VCaP (cell line): ENCODE measurements around the gene ELL2.
"Not testable (repeated sequence)": the region's sequence is repeated elsewhere in the genome, so short reads cannot be mapped to it uniquely, and the experiment has no call there.

Source experiments
- H3K27ac ChIP-seq: fragments of 450-650 bp; 2 replicates; pipeline ENCODE4 v1.5.1; 2017
- TF ChIP-seq, protein P1 (sequence below): fragments of 450-650 bp; conservative IDR thresholded peaks from 2 replicates; pipeline ENCODE4 v1.5.1; 2017; ENCODE audit warnings: mild to moderate bottlenecking, moderate library complexity

ELL2 gene

DNA sequence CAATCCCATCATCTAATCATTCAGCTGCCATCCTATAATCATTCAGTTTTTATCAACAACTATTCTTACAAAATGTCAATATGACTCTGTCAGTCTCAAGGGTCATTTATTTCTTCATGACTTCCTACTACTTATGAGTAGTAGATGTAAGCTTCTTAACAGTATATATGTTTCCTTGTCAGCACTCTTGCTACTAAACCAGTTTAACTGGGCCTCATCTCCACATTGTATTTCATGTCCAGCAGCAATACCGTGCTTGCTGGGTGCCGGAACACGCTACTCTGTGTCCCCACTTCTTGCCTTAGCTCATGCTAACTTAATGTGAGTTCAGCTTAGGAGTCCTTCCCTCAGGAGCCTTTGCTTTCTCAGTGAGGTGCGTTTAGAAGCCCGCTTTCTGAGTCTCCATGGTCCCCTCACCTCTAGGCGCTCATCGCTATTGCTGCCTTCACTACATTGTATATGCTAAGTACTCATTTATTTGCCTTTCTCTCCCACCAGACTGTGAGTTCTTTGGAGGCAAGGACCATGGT, 32.9 kb downstream of the ELL2 start:
- H3K27ac ChIP-seq, result no peak overlapping the region; the same call in 1 of the 2 replicates
- TF ChIP-seq, protein P1, sequence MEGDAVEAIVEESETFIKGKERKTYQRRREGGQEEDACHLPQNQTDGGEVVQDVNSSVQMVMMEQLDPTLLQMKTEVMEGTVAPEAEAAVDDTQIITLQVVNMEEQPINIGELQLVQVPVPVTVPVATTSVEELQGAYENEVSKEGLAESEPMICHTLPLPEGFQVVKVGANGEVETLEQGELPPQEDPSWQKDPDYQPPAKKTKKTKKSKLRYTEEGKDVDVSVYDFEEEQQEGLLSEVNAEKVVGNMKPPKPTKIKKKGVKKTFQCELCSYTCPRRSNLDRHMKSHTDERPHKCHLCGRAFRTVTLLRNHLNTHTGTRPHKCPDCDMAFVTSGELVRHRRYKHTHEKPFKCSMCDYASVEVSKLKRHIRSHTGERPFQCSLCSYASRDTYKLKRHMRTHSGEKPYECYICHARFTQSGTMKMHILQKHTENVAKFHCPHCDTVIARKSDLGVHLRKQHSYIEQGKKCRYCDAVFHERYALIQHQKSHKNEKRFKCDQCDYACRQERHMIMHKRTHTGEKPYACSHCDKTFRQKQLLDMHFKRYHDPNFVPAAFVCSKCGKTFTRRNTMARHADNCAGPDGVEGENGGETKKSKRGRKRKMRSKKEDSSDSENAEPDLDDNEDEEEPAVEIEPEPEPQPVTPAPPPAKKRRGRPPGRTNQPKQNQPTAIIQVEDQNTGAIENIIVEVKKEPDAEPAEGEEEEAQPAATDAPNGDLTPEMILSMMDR, result no peak

DNA sequence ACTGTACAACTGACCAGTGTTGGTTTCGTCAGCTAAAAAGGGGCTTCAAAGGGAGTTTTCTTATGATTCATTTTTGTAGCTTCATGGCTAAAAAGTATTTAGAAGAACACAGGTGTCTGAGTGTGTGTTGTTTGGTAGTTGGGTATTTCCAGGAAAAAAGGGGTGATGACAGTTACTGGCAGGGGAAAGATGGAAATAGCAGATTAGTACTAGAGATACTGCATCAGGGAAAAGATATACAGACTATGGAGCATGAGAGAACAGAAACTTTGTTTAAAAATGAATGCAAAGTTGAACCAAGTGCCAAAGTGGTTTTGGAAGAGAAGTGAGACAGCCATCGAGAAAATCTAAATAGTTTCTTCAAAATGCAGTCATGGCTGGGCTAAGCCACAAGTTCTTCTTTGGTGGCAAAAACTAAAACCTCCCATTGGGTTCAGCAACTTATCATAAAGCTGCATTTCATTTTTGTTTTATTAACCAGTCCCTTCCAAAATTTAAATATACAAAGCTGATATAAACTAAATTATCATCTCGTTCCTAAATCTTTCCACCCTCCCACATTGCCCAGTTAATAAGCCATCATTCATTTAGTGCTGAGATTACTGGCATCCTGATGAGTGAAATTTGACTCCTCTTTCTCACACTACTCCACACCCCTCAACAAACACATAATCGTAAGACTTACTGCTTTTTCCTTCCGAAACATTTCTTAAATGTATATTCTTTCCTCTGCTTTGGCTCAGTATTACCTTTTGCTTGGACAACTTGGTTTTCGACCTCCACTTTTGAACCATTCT, 33.5 kb downstream of the ELL2 start:
- TF ChIP-seq, protein P1, result no peak
- no peak overlapping the region; the same call in 1 of the 2 replicates for H3K27ac ChIP-seq

DNA sequence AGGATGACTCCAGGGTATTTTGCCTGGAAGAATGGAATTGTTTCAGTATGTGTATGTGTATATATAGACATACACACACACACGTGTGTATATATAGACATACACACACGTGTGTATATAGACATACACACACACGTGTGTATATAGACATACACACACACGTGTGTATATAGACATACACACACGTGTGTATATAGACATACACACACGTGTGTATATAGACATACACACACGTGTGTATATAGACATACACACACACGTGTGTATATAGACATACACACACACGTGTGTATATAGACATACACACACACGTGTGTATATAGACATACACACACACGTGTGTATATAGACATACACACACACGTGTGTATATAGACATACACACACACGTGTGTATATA, 34.4 kb downstream of the ELL2 start:
- H3K27ac ChIP-seq, result not testable (repeated sequence)

DNA sequence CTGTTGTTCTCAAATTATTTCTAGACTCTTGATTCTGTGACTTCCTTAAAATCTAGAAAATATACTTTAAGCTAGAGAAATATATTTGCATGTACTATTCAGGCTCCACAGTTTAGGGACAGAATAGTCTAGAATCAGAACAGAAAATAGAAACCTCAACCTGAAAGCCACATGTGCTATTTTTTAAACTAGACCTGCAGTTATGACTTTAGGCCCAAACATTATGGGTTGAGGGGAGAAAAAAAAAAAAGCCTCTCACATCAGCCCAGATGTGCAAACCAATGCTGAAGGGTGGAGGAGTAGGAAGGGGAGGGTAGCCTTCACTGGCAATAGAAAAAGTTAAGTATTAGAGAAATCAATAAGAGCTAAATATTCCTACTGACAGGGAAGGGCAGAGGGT, 35.7 kb downstream of the ELL2 start:
- H3K27ac ChIP-seq, result peak overlapping the region; percentile 63
- TF ChIP-seq, protein P1, result no peak

DNA sequence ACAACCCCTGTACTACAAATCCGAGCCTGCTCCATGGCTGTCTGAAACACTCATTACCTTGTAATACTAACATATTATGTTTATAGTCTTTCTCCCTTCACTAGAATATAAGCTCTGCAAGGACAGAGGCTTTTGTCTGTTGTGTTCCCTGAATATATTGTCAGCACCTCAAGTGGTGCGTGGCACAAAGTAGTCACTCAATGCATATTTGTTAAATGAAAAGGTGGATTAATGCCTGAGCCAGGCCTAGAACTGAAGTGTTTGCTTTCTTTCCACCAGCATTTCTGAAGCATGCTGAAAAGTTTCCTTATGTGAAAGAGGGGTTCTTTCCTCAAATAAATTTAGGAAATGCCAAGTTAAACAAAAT, 36.3 kb downstream of the ELL2 start:
- peak overlapping the region; percentile 63 for H3K27ac ChIP-seq
- TF ChIP-seq, protein P1, result no peak

DNA sequence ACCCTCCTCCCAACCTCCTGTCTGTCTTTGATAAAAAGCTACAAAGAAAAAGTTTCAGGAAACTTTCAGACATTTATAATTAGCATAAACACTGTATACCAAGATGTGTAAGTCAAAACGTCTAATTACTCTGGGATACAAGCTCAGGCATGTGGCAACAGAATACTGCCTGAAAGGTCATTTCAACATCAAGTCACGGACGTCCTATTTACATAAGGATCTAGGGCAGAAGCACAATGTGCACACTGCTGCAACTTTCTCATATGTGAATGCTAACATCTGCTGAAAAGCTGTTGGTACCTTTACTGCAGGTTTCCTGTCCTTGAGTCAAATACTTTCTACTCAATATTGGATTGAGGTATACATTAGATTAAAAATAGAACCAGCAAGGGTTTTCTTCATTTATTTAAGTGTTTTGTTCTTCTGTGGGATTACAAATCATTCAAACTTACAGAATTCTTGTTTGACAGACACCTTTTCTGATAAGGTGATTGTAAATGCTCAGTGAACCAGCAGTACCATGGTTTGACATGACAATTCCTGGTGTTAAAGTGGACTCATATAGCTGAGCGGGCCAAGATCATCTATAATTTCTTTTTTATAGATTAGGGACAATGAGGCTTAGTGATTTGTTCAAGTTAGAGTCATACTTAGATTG, 36.8 kb downstream of the ELL2 start:
- TF ChIP-seq, protein P1, result no peak
- H3K27ac ChIP-seq, result peak overlapping the region; percentile 63

DNA sequence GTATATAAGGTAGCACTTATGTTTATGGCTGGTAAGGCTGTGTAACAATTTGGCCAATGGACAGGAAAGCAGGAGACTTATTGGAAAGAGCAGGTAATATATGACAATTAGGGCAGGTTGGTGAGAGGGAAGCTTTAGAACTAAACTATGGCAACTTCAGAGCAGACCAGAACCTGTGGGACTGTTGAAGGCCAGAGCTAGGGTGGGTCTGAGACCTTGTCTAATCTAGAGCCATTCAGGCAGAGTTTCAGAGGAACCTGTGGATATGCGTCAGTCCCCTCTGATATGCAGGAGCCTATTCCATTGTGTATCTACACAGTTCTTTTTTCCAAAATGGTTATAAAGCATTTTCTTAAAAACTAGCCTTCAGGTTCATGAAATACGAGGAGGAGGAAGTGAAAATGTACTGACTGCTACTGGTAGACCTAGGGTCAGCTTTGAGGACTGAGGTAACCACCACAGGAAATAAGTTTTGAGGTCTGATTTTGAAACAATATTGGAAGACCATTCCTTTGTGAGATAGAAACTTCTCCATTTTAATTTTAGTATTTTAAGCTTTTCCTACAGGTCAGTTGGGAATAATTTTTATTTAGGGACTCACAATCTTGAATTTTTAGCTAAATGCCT, 37.6 kb downstream of the ELL2 start:
- TF ChIP-seq, protein P1, result no peak
- peak overlapping the region; percentile 63 for H3K27ac ChIP-seq
